Panc1 (cell line): ENCODE data around the gene MOCS1.

Source experiments
- POLR2AphosphoS5 ChIP-seq: IDR thresholded peaks from 2 replicates; pipeline ENCODE4 v1.6.1; 2012; ENCODE audit warnings: mild to moderate bottlenecking, low read depth, low read length, moderate library complexity
- TCF7L2 ChIP-seq: IDR thresholded peaks from 2 replicates; pipeline ENCODE4 v1.6.1; 2011; ENCODE audit warnings: mild to moderate bottlenecking, low read depth, low read length, inconsistent platforms
- TF ChIP-seq, protein P1 (sequence below): fragments of 450-650 bp; IDR thresholded peaks from 2 replicates; pipeline ENCODE4 v1.5.1; 2017; ENCODE audit warnings: mild to moderate bottlenecking
- TF ChIP-seq, protein P2 (sequence below), 2 experiments: IDR thresholded peaks; 2 replicates each; pipeline ENCODE4 v1.6.1; 2011 to 2012; ENCODE audit warnings: low read depth in 2 of 2, control low read depth in 1 of 2, low read length in 1 of 2, mild to moderate bottlenecking in 1 of 2, moderate library complexity in 1 of 2; ENCODE audit not compliant: insufficient read depth in 1 of 2

DNA sequence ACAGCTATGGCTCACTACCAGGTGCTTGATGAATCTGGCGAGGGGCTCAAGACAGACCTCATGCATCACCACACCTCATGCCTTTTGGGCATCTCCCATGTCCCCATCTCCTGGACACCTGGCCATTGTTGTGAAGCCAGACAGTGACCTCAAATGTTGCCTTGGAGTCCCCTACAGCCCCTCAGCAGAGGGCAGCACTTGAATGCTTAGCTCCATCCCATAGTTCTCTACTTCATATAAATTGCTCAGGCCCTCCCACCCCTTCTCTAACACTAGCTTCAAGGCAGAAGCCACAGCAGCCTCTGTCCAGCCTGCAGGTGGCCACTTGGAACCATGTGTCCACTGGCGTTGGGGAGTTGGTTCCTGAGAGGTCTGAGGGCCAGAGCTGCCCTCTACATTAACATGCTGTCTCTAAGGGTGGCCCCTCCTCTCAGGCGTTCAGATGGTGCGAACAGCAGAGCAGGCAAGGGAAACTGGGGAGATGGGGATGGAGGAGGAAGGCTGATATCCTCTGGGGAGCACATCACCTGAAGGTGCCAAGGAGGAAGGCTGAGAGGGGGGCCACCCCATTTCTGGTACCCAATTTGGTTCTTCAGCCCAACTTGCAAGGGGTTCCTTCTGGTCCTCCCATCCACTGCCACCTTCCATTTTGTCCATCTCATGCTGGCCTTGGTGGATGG, 31.3 kb downstream of the MOCS1 start:
- TF ChIP-seq, protein P1, sequence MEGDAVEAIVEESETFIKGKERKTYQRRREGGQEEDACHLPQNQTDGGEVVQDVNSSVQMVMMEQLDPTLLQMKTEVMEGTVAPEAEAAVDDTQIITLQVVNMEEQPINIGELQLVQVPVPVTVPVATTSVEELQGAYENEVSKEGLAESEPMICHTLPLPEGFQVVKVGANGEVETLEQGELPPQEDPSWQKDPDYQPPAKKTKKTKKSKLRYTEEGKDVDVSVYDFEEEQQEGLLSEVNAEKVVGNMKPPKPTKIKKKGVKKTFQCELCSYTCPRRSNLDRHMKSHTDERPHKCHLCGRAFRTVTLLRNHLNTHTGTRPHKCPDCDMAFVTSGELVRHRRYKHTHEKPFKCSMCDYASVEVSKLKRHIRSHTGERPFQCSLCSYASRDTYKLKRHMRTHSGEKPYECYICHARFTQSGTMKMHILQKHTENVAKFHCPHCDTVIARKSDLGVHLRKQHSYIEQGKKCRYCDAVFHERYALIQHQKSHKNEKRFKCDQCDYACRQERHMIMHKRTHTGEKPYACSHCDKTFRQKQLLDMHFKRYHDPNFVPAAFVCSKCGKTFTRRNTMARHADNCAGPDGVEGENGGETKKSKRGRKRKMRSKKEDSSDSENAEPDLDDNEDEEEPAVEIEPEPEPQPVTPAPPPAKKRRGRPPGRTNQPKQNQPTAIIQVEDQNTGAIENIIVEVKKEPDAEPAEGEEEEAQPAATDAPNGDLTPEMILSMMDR = no peak
- TF ChIP-seq TCF7L2 = no peak
- no peak for TF ChIP-seq POLR2AphosphoS5
- TF ChIP-seq, protein P2, sequence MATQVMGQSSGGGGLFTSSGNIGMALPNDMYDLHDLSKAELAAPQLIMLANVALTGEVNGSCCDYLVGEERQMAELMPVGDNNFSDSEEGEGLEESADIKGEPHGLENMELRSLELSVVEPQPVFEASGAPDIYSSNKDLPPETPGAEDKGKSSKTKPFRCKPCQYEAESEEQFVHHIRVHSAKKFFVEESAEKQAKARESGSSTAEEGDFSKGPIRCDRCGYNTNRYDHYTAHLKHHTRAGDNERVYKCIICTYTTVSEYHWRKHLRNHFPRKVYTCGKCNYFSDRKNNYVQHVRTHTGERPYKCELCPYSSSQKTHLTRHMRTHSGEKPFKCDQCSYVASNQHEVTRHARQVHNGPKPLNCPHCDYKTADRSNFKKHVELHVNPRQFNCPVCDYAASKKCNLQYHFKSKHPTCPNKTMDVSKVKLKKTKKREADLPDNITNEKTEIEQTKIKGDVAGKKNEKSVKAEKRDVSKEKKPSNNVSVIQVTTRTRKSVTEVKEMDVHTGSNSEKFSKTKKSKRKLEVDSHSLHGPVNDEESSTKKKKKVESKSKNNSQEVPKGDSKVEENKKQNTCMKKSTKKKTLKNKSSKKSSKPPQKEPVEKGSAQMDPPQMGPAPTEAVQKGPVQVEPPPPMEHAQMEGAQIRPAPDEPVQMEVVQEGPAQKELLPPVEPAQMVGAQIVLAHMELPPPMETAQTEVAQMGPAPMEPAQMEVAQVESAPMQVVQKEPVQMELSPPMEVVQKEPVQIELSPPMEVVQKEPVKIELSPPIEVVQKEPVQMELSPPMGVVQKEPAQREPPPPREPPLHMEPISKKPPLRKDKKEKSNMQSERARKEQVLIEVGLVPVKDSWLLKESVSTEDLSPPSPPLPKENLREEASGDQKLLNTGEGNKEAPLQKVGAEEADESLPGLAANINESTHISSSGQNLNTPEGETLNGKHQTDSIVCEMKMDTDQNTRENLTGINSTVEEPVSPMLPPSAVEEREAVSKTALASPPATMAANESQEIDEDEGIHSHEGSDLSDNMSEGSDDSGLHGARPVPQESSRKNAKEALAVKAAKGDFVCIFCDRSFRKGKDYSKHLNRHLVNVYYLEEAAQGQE (IDR thresholded peaks at IDR 0.05; ENCODE audit: insufficient read depth in 1 of 2, low read depth in 2 of 2, low read length in 1 of 2) = no peak
